Measurements from ENCODE around the gene ZFHX2. TPM values are rescaled to one million over a fixed set of nuclear protein-coding genes. Genes with fewer than 3 reads are reported as not detected.
A peak's percentile ranks its signal among the peaks of the same experiment; 100 is the strongest.

ZFHX2 gene
- total RNA-seq, 1 donor from 2014 or later = 3.1 TPM

GRCh38 chr14:23561873-23562821 lies 10.6 kb upstream of the ZFHX2 start:
- no peak for DNase-seq (ENCODE audit: low spot score)

- DNase-seq (ENCODE audit: low spot score) = no peak
Observed at GRCh38 chr14:23561259-23561658, 9.7 kb upstream of the ZFHX2 start.

- no peak for DNase-seq (ENCODE audit: low spot score)
Observed at GRCh38 chr14:23559926-23560520, 8.5 kb upstream of the ZFHX2 start.

- DNase-seq (ENCODE audit: low spot score) = no peak
Observed at GRCh38 chr14:23559010-23559925, 7.7 kb upstream of the ZFHX2 start.

- DNase-seq (ENCODE audit: low spot score) = no peak
Observed at GRCh38 chr14:23558346-23559009, 6.9 kb upstream of the ZFHX2 start.

- no peak for DNase-seq (ENCODE audit: low spot score)
Observed at GRCh38 chr14:23557946-23558345, 6.4 kb upstream of the ZFHX2 start.

- no peak for DNase-seq (ENCODE audit: low spot score)
Observed at GRCh38 chr14:23557521-23557920, 6.0 kb upstream of the ZFHX2 start.

GRCh38 chr14:23556700-23557440 lies 5.3 kb upstream of the ZFHX2 start:
- no peak for DNase-seq (ENCODE audit: low spot score)

- peak; percentile 96 for DNase-seq (ENCODE audit: low spot score)
Observed at GRCh38 chr14:23555882-23556699, 4.5 kb upstream of the ZFHX2 start, which contains the start of gene THTPA. Gene THTPA (plus strand): TSS chr14:23556271. CDS start chr14:23556758, 487 bp downstream.

- DNase-seq (ENCODE audit: low spot score) = no peak
Observed at GRCh38 chr14:23555533-23555881, 3.9 kb upstream of the ZFHX2 start.

GRCh38 chr14:23550812-23551265 lies 726 bp downstream of the ZFHX2 start:
- DNase-seq (ENCODE audit: low spot score) = no peak

- no peak for DNase-seq (ENCODE audit: low spot score)
Observed at GRCh38 chr14:23550131-23550811, 1.3 kb downstream of the ZFHX2 start.

GRCh38 chr14:23548351-23549318 lies 2.9 kb downstream of the ZFHX2 start:
- no peak for DNase-seq (ENCODE audit: low spot score)

- no peak for DNase-seq (ENCODE audit: low spot score)
Observed at GRCh38 chr14:23547924-23548323, 3.6 kb downstream of the ZFHX2 start.

- no peak for DNase-seq (ENCODE audit: low spot score)
Observed at GRCh38 chr14:23546450-23547035, 5.0 kb downstream of the ZFHX2 start.

- DNase-seq (ENCODE audit: low spot score) = no peak
Observed at GRCh38 chr14:23545740-23546365, 5.7 kb downstream of the ZFHX2 start.
